Measurements from ENCODE around the gene SGCB. TPM values are rescaled to one million over a fixed set of nuclear protein-coding genes. Genes with fewer than 3 reads are reported as not detected.

Gene SGCB
- total RNA-seq, 1 donor from 2014 or later, result 26.5 TPM

- Histone ChIP-seq H3K27me3 (no peaks in the 10 kb centered on the region), H3K27ac (no peak overlapping the region), H3K4me3 (no peak overlapping the region), H3K9me3 (no peaks in the 10 kb centered on the region), H3K36me3 (no peaks in the 10 kb centered on the region), H3K4me1 (no peaks in the 10 kb centered on the region)
- no peak for TF ChIP-seq POLR2A (IDR thresholded peaks at IDR 0.05)
- intact Hi-C loops (cut with DNase I), result no loop called here
- no peak for DNase-seq (ENCODE audit: extremely low spot score in 2 of 2)
Observed at GRCh38 chr4:52014903-52015302, 23.2 kb downstream of the SGCB start.

- Histone ChIP-seq H3K4me1 (no peaks in the 10 kb centered on the region), H3K9me3 (no peaks in the 10 kb centered on the region), H3K4me3 (no peak overlapping the region), H3K27me3 (no peaks in the 10 kb centered on the region), H3K36me3 (no peaks in the 10 kb centered on the region), H3K27ac (no peak overlapping the region)
- TF ChIP-seq POLR2A (IDR thresholded peaks at IDR 0.05) (no peak), POLR2AphosphoS5 (IDR thresholded peaks at IDR 0.05; ENCODE audit: insufficient read depth in 1 of 2, low read depth in 1 of 2) (no peak), CTCF (IDR thresholded peaks at IDR 0.05) (no peak)
- no peak for DNase-seq (ENCODE audit: extremely low spot score in 2 of 2)
- intact Hi-C loops (cut with DNase I), result no loop called here
Observed at GRCh38 chr4:52012651-52013050, 25.4 kb downstream of the SGCB start.

GRCh38 chr4:52010986-52011385 is 27.1 kb downstream of the SGCB start:
- Histone ChIP-seq H3K36me3 (no peaks in the 10 kb centered on the region), H3K27me3 (no peaks in the 10 kb centered on the region), H3K4me1 (no peaks in the 10 kb centered on the region), H3K27ac (no peak overlapping the region), H3K4me3 (no peak overlapping the region), H3K9me3 (no peaks in the 10 kb centered on the region)
- TF ChIP-seq POLR2A (IDR thresholded peaks at IDR 0.05), result no peak
- TF ChIP-seq CTCF (IDR thresholded peaks at IDR 0.05), result no peak
- no peak for TF ChIP-seq POLR2AphosphoS5 (IDR thresholded peaks at IDR 0.05; ENCODE audit: insufficient read depth in 1 of 2, low read depth in 1 of 2)
- intact Hi-C loops (cut with DNase I), result no loop called here
- DNase-seq (ENCODE audit: extremely low spot score in 2 of 2), result no peak

GRCh38 chr4:52006887-52007286 is 31.2 kb downstream of the SGCB start:
- Histone ChIP-seq H3K27me3 (no peaks in the 10 kb centered on the region), H3K27ac (no peak overlapping the region), H3K9me3 (no peaks in the 10 kb centered on the region), H3K36me3 (no peaks in the 10 kb centered on the region), H3K4me1 (no peaks in the 10 kb centered on the region), H3K4me3 (no peak overlapping the region)
- intact Hi-C loops (cut with DNase I), result no loop called here
- DNase-seq (ENCODE audit: extremely low spot score in 2 of 2), result no peak
- TF ChIP-seq POLR2A (IDR thresholded peaks at IDR 0.05), result no peak
- no peak for TF ChIP-seq POLR2AphosphoS5 (IDR thresholded peaks at IDR 0.05; ENCODE audit: insufficient read depth in 1 of 2, low read depth in 1 of 2)
- no peak for TF ChIP-seq CTCF (IDR thresholded peaks at IDR 0.05)

GRCh38 chr4:52005604-52006273 is 32.4 kb downstream of the SGCB start:
- Histone ChIP-seq H3K4me1 (no peaks in the 10 kb centered on the region), H3K27ac (no peak overlapping the region), H3K9me3 (no peaks in the 10 kb centered on the region), H3K4me3 (no peak overlapping the region), H3K36me3 (no peaks in the 10 kb centered on the region), H3K27me3 (no peaks in the 10 kb centered on the region)
- no peak for DNase-seq (ENCODE audit: extremely low spot score in 2 of 2)
- TF ChIP-seq POLR2A (IDR thresholded peaks at IDR 0.05), result no peak
- no peak for TF ChIP-seq CTCF (IDR thresholded peaks at IDR 0.05)
- TF ChIP-seq POLR2AphosphoS5 (IDR thresholded peaks at IDR 0.05; ENCODE audit: insufficient read depth in 1 of 2, low read depth in 1 of 2), result no peak
- intact Hi-C loops (cut with DNase I), result no loop called here
